Body of pancreas (tissue), 4 donors: ENCODE data around the gene RAD51B. TPM values are rescaled to one million over a fixed set of nuclear protein-coding genes. Genes with fewer than 3 reads are reported as not detected.

ENCODE experiments used
- ATAC-seq: fragments of 150-250 bp; one replicate; pipeline ENCODE4 v1.9.1; 2016
- DNase-seq, 4 donors: peaks; one replicate each; pipeline ENCODE4 v3.0.0-alpha.2; 2019
- H3K27ac ChIP-seq, 4 donors: fragments of 200-600 bp; sonication (generic); 1 replicate in 3 of 4; 2 replicates in 1 of 4; pipeline versions ENCODE4 v1.5.1 to v1.6.1; 2016 to 2019; ENCODE audit warnings: mild to moderate bottlenecking in 1 of 4, mixed read lengths in 1 of 4, moderate library complexity in 1 of 4
- H3K27me3 ChIP-seq, 2 donors: fragments of 200-600 bp; sonication (generic); one replicate each; pipeline ENCODE4 v1.6.0; 2016; ENCODE audit warnings: mild to moderate bottlenecking in 1 of 2
- H3K36me3 ChIP-seq, 2 donors: fragments of 200-600 bp; sonication (generic); replicated peaks in 1 of 2; 2 replicates each; pipeline ENCODE4 v1.5.1; 2016; ENCODE audit warnings: low read depth in 2 of 2; ENCODE audit not compliant: insufficient read depth in 1 of 2
- H3K4me1 ChIP-seq: fragments of 200-600 bp; sonication (generic); one replicate; pipeline ENCODE4 v1.6.0; 2016
- H3K4me3 ChIP-seq, 2 donors: fragments of 200-600 bp; sonication (generic); 1 replicate in 1 of 2; 2 replicates in 1 of 2; pipeline ENCODE4 v1.5.1; 2016 to 2019
- H3K9me3 ChIP-seq, 3 donors: fragments of 200-600 bp; sonication (generic); 1 replicate in 2 of 3; 2 replicates in 1 of 3; pipeline ENCODE4 v1.5.1; 2016
- CTCF ChIP-seq, 7 experiments: fragments of 450-650 bp in 4 of 7; fragments of 200-600 bp in 3 of 7; sonication (generic) in 3 of 7; IDR thresholded peaks; one replicate each; pipeline ENCODE4 v1.5.1; 2016 to 2019; ENCODE audit warnings: antibody characterized with exemption in 7 of 7
- POLR2A ChIP-seq, 3 donors: fragments of 450-650 bp; IDR thresholded peaks; one replicate each; pipeline ENCODE4 v1.6.1; 2016; ENCODE audit warnings: antibody characterized with exemption in 3 of 3, mild to moderate bottlenecking in 2 of 3
- WGBS, 2 donors: methylation state at CpG; one replicate each; pipeline ENCODE4 v1.1.5; 2017; 5-methylcytosine and 5-hydroxymethylcytosine counted together
- intact Hi-C: fragments of 100-400 bp; cut with DNase I; formaldehyde crosslinking; loops from one replicate; pipeline ENCODE4 v1.15.1; 2023
- total RNA-seq, 2 donors: library from RNA; depleted of rRNA; stranded (reverse); fragments of >200 nt; gene quantifications; one replicate each; pipeline ENCODE4 v1.1.0, GENCODE V29; 2016

RAD51B gene
- total RNA-seq, 2 donors from 2014 or later: 12.2 to 29.6 TPM

DNA sequence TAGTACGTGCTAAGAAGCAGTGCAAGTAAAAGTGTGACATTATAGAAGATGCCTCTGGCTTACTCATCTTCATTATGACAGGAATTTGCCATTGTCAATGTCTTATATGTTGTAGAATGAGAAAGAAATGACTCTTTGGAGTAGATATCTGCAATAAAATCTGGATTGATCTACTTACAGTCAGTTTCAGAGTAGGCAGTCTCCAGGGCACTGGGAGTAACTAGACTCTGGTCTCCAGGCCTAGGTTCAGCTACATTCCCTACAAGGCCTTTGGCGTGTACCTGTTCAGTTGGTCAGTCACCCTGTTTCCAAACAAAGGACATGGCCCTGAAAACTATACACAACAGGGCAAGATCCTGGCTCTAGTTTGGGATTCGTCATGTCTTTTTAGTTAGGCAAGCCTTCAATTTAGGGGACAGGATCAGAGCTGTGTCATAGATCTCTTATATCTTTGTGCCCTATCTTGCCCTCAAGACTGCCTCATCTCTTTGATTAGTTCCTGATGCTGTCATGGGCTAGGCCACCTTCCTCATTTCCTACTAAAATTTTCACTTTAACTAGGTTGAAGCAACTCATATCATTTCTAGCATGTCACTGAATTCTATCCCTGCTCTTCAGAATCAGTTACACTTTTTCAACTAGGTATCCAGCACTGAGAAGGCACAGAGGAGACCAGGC lies 410.0 kb downstream of the RAD51B start:
- H3K4me3 ChIP-seq: no peak overlapping the region
- intact Hi-C loops: no loop called here
- no peaks in the 10 kb centered on the region for H3K27me3 ChIP-seq
- TF ChIP-seq POLR2A (IDR thresholded peaks at IDR 0.05): no peak
- TF ChIP-seq CTCF (IDR thresholded peaks at IDR 0.05): no peak
- no peaks in the 10 kb centered on the region for H3K36me3 ChIP-seq
- H3K27ac ChIP-seq: peak overlapping the region in 1 of 4 donors; percentile 86
- no peaks in the 10 kb centered on the region for H3K9me3 ChIP-seq
- ATAC-seq: no peak
- WGBS, 2 donors: 85 to 90% methylated on average over 3 of the region's 3 CpGs
- peaks cover 51% of the 10 kb centered on the region for H3K4me1 ChIP-seq
- DNase-seq: no peak

DNA sequence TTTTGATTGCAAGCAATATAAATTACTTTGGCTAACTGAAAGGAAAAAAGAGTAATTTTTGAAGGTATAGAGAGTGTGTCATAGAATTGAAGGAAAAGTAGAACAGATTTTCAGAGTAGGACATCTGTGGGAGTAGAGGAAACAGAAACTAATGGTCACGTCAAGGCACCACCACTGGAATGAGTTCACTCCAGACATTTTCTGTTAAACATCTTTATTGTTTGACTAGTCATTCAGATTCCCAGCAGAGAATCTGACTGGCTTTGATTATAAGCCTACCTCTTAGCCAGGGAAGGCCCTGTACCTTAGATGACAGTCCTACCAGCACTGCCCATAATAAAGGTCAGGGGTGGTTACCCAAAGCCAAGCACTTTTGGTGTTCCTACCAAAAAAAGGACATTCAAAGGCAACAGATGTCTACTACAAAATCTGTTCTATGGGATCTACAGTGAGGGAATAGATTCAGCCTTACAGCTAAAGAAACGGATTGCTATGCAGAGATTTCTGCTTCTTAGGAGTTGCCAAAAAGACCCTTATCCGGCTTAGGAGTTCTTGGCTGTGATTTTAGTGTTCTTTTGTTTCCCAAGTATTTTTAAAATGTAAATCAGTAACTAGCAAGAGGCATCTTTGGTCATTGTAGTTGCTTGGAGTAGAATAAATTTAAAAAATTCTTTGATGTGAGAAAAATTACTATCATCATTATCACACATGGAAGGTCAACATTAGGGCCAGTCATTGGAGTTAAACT lies 410.8 kb downstream of the RAD51B start:
- ATAC-seq: no peak
- H3K4me3 ChIP-seq: no peak overlapping the region
- no peaks in the 10 kb centered on the region for H3K36me3 ChIP-seq
- H3K27ac ChIP-seq: peak overlapping the region in 2 of 4 donors; percentile 86 to 90
- peaks cover 51% of the 10 kb centered on the region for H3K4me1 ChIP-seq
- TF ChIP-seq POLR2A (IDR thresholded peaks at IDR 0.05): no peak
- TF ChIP-seq CTCF (IDR thresholded peaks at IDR 0.05): no peak
- H3K9me3 ChIP-seq: no peaks in the 10 kb centered on the region
- WGBS, 2 donors: 57 to 75% methylated on average over 3 of the region's 3 CpGs
- DNase-seq: no peak
- no peaks in the 10 kb centered on the region for H3K27me3 ChIP-seq
- intact Hi-C loops: no loop called here

DNA sequence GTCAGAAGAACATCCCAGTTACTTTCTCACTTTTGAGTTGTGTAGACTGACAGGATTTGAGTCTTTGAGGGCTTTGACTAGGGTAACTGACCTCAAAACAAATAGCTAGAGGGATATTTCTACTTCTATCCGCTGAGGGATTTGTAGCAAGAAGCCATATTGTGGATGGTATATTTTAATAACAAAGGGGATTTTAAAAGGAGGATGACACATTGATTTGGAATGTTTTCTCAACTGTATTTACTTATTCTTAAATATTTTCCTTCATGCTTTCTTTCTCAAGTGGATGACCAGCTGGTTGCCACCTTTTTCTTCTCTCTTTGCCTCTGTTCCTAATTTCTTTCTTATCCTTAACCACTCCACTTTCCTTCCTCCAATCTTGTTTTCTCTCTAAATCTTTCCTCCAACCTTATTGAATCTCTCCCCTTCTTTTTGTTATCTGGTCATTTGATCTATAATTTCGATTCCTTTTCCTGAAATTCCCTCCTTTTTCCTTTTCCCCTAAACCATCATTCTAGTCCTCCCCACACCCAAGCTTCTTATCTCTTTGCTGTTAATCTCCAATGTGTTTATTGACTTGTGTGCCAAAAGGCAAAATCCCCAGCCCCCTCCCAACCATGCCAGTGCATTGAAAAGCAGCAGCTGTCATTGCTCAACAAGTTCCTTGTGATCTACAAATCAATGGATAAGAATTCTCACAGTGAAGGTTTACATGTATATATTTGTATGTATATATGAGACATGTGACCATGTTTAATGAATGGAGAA lies 411.6 kb downstream of the RAD51B start:
- ATAC-seq: no peak
- no peaks in the 10 kb centered on the region for H3K9me3 ChIP-seq
- no peaks in the 10 kb centered on the region for H3K27me3 ChIP-seq
- no peak for TF ChIP-seq CTCF (IDR thresholded peaks at IDR 0.05)
- TF ChIP-seq POLR2A (IDR thresholded peaks at IDR 0.05): no peak
- H3K4me1 ChIP-seq: peaks cover 51% of the 10 kb centered on the region
- H3K36me3 ChIP-seq: no peaks in the 10 kb centered on the region
- H3K4me3 ChIP-seq: no peak overlapping the region
- peak overlapping the region in 3 of 4 donors; percentile 86 to 92 (median 90) for H3K27ac ChIP-seq
- intact Hi-C loops: no loop called here
- DNase-seq: peak; percentile 54 to 76 (median 64)
- 54 to 59% methylated on average over 2 of the region's 2 CpGs for WGBS, 2 donors

DNA sequence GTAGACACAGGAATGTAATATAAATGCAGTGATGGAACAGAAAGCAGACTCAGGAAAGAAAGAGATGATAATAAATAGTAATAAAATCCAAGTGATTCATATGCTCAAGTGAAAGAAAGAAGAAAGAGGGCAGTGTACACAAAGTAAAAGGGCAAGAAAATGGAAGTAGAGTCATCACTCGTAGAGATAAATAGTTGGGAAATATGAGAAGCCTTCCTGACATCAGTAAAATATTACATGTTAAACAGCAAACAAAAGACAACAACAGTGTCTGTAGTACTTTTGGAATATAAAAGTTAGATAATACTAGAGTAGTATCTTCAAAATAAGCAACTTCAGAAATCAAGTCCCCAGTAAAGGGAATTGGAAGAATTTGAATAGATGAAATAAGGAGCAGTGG lies 412.3 kb downstream of the RAD51B start:
- H3K27me3 ChIP-seq: no peaks in the 10 kb centered on the region
- no peaks in the 10 kb centered on the region for H3K36me3 ChIP-seq
- H3K9me3 ChIP-seq: no peaks in the 10 kb centered on the region
- no peak for ATAC-seq
- H3K4me3 ChIP-seq: no peak overlapping the region
- TF ChIP-seq CTCF (IDR thresholded peaks at IDR 0.05) (no peak), POLR2A (IDR thresholded peaks at IDR 0.05) (no peak)
- H3K27ac ChIP-seq: peak overlapping the region; percentile 79 to 92 (median 88)
- H3K4me1 ChIP-seq: peaks cover 58% of the 10 kb centered on the region
- intact Hi-C loops: no loop called here
- no peak for DNase-seq
- 23 to 25% methylated on average over 1 of the region's 1 CpG for WGBS, 2 donors
